C4-2B (cell line): ENCODE data around the gene AHNAK.

ENCODE experiments used
- CTCF ChIP-seq: fragments of 450-650 bp; conservative IDR thresholded peaks from 2 replicates; pipeline ENCODE4 v1.5.1; 2017; ENCODE audit warnings: mild to moderate bottlenecking
- ZFX ChIP-seq: fragments of 450-650 bp; IDR thresholded peaks from 2 replicates; pipeline ENCODE4 v1.6.1; 2017

DNA sequence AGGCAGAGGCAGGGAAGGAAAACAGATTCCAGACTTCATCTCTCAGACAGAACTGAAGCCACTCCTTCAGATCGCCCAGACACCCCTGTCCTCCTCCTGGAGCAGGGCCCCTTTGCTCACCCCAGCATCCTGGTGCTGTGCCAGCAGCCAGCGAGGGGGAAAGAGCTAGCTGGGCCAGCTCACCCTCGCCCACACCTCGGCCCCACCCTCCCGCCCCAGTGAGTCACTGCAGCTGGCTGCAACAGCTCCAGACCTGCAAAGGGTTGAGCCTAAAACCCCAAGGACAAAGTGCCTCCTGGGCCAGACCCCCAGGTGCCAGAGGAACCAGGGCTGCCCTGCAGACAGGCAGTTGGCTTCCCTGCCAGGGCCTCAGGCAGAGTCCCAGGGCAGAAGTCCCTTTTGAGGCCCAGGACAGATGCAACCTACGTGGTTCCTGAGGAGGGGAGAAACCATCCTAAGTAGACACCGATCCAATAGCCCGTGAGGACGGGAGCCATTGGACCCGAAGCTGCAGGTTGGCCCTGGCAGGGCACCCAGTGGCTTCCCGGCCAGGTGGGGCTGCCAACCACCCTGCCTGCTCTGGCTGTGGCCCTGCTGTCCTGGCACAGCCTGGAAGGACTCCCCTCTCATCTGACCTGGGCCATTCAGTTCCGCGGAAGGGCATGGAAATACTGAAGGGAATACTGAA is 7.2 kb downstream of the AHNAK start:
- TF ChIP-seq CTCF = no peak
- no peak for TF ChIP-seq ZFX
